ENCODE measurements around the gene SLC1A6.
A peak's percentile ranks its signal among the peaks of the same experiment; 100 is the strongest.
"Not testable (repeated sequence)": the region's sequence is repeated elsewhere in the genome, so short reads cannot be mapped to it uniquely, and the experiment has no call there.

SLC1A6 gene

DNA sequence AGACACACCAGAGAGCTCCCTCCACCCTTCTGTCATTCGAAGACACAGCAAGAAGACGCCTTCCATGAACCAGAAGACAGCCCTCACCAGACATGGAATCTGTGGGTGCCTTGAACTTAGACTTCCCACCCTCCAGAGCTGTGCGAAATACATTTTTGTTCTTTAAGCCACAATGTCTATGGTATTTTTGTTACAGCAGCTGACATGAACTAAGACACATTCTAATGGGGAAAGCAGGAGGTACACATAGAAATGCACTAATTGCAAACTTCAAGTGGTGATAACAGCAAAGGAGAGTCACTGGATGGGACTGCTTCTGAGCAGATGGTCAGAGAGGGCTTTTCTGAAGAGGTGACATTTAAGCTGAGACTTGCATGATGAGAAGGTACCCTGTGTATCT is 22.2 kb downstream of the SLC1A6 start:
- no peak for DNase-seq (ENCODE audit: low spot score)

GRCh38 chr19:14954071-14954655 is 25.5 kb downstream of the SLC1A6 start:
- peak; percentile 38 for DNase-seq (ENCODE audit: low spot score)

GRCh38 chr19:14952767-14953166 is 26.9 kb downstream of the SLC1A6 start:
- DNase-seq (ENCODE audit: low spot score) = no peak

- DNase-seq (ENCODE audit: low spot score) = no peak
These were observed 29.2 kb downstream of the SLC1A6 start for GRCh38 chr19:14950421-14950820.

- no peak for DNase-seq (ENCODE audit: low spot score)
These were observed 29.8 kb downstream of the SLC1A6 start for GRCh38 chr19:14949876-14950275.

GRCh38 chr19:14949413-14949812 is 30.3 kb downstream of the SLC1A6 start:
- DNase-seq (ENCODE audit: low spot score) = not testable (repeated sequence)

GRCh38 chr19:14944456-14944855 is 35.2 kb downstream of the SLC1A6 start:
- DNase-seq (ENCODE audit: low spot score) = no peak

GRCh38 chr19:14943601-14944000 is 36.1 kb downstream of the SLC1A6 start:
- DNase-seq (ENCODE audit: low spot score) = peak; percentile 13

DNA sequence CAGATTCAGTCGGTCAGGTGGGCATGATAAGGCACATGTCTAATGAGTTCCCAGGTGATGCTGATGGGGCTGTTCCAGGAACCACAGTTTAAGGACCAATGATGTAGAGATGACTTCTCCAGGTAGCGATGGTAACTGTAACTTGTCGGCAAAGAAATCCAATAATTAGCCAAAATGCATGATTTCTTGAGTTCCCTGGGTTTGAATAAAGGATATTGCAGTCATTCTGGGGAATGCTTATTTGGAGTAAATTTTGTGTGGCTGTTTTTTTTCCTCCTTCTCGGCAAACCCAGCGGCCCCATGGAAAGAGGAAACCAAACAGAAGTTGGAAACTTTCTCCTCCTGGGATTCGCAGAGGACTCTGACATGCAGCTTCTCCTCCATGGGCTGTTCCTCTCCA is 38.5 kb downstream of the SLC1A6 start, which contains the start of gene OR7C2:
OR7C2 (plus strand) TSS at position 301 of the 400 bp plus-strand sequence; CDS start at position 301, 0 bp downstream.
- no peak for DNase-seq (ENCODE audit: low spot score)

GRCh38 chr19:14940266-14940665 is 39.4 kb downstream of the SLC1A6 start:
- DNase-seq (ENCODE audit: low spot score) = no peak

- DNase-seq (ENCODE audit: low spot score) = no peak
These were observed 46.2 kb downstream of the SLC1A6 start for GRCh38 chr19:14933506-14933905.

- no peak for DNase-seq (ENCODE audit: low spot score)
These were observed 62.8 kb downstream of the SLC1A6 start for GRCh38 chr19:14916848-14917247.

GRCh38 chr19:14915116-14915515 is 64.5 kb downstream of the SLC1A6 start:
- no peak for DNase-seq (ENCODE audit: low spot score)

DNA sequence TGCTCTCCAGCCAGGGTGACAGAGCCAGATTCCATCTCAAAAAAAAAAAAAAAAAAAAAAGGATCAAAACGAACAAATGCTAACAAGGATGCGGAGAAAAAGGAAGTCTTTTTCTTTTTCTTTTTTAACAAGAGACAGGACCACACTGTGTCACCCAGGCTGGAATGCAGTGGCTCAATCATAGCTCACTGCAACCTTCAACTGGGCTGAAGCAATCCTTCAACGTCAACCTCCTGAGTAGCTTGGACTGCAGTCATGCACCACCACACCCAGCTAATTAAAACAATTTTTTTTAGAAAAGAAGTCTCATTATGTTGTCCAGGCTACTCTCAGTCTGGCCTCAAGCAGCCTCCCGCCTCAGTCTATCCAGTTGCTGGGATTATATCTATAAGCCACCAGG is 73.0 kb downstream of the SLC1A6 start:
- DNase-seq (ENCODE audit: low spot score) = no peak

GRCh38 chr19:14901675-14902260 is 77.9 kb downstream of the SLC1A6 start:
- no peak for DNase-seq (ENCODE audit: low spot score)

Measured in NAMALWA (cell line).